K562 (cell line): Measurements from ENCODE around the gene FMNL1. TPM values are rescaled to one million over a fixed set of nuclear protein-coding genes. Genes with fewer than 3 reads are reported as not detected.
A peak's percentile ranks its signal among the peaks of the same experiment; 100 is the strongest.

Experiments
- ATAC-seq: fragments of 200-7000 bp; cut with Tn5 transposase; 3 replicates; pipeline ENCODE4 v1.9.1; 2020; ENCODE audit warnings: moderate library complexity
- BruUV-seq: library from RNA; stranded (reverse); fragments of 400-500 nt; replicated peaks from 2 replicates; lab custom pipeline; 2021; lab: Mats Ljungman, UMichigan
- CTCF ChIA-PET: fragments of 300-600 bp; formaldehyde crosslinking; extraction: SDS; loops from one replicate; lab custom pipeline; 2021; ENCODE audit warnings: low intra/inter-chr PET ratio; lab: Yijun Ruan, JAX
- POLR2A ChIA-PET: fragments of 300-600, 350-650 bp; sonication (Branson Sonifier 250); formaldehyde crosslinking; extraction: SDS; loops from one replicate; lab custom pipeline; 2021; ENCODE audit warnings: antibody characterized with exemption, inconsistent platforms; lab: Yijun Ruan, JAX
- DNase-seq, 4 experiments: peaks; one replicate each; pipeline versions ENCODE4 v3.0.0 to v3.0.0-alpha.2; 2011 to 2018; ENCODE audit warnings: low spot score in 3 of 4, mixed read lengths in 3 of 4; ENCODE audit errors: extremely low read depth in 1 of 4
- FAIRE-seq: peaks from 2 replicates; lab custom pipeline; 2011; peaks lifted over from hg19 to GRCh38; lab: Jason Lieb, UNC
- H2AFZ ChIP-seq: 2 replicates; pipeline ENCODE4 v1.6.0; 2011; ENCODE audit warnings: low read depth, low read length, control low read depth, inconsistent platforms
- H3K27ac ChIP-seq: fragments of 200-600 bp; 3 replicates; pipeline ENCODE4 v1.8.0; 2011; ENCODE audit warnings: low read depth, mild to moderate bottlenecking, control low read depth, inconsistent platforms, low read length, moderate library complexity, mixed read lengths; ENCODE audit errors: extremely low read depth
- H3K27me3 ChIP-seq, 2 experiments: fragments of 300-600 bp in 1 of 2; 2 replicates in 1 of 2; 3 replicates in 1 of 2; pipeline versions ENCODE4 v1.6.0 to v1.8.0; 2011; ENCODE audit warnings: inconsistent platforms in 2 of 2, low read length in 2 of 2, mild to moderate bottlenecking in 1 of 2, mixed read lengths in 1 of 2, moderate library complexity in 1 of 2; ENCODE audit not compliant: control insufficient read depth in 2 of 2, insufficient read depth in 2 of 2
- H3K36me3 ChIP-seq: fragments of 300-600 bp; 3 replicates; pipeline ENCODE4 v1.8.0; 2011; ENCODE audit warnings: mild to moderate bottlenecking, low read length, inconsistent platforms; ENCODE audit not compliant: control insufficient read depth, insufficient read depth
- H3K4me1 ChIP-seq, 2 experiments: fragments of 200-600 bp in 1 of 2; replicated peaks in 1 of 2; 2 replicates in 1 of 2; 3 replicates in 1 of 2; pipeline versions ENCODE4 v1.5.1 to v1.8.0; 2011; ENCODE audit warnings: inconsistent platforms in 2 of 2, low read length in 2 of 2, mild to moderate bottlenecking in 1 of 2, mixed read lengths in 1 of 2, moderate library complexity in 1 of 2; ENCODE audit not compliant: control insufficient read depth in 2 of 2, insufficient read depth in 2 of 2
- H3K4me2 ChIP-seq: 2 replicates; pipeline ENCODE4 v1.6.1; 2011; ENCODE audit warnings: low read length, control low read depth, inconsistent platforms, mixed read lengths; ENCODE audit not compliant: insufficient read depth
- H3K4me3 ChIP-seq: fragments of 200-600 bp; sonication (generic), shearing (Covaris generic); 2 replicates; pipeline ENCODE4 v1.5.1; 2016; ENCODE audit warnings: control low read depth, inconsistent platforms
- H3K79me2 ChIP-seq: fragments of 200-600 bp; 3 replicates; pipeline ENCODE4 v1.8.0; 2011; ENCODE audit warnings: low read length, inconsistent platforms; ENCODE audit not compliant: control insufficient read depth, insufficient read depth
- H3K9ac ChIP-seq, 2 experiments: 2 replicates each; pipeline versions ENCODE4 v1.6.0 to v1.6.1; 2011; ENCODE audit warnings: low read depth in 2 of 2, low read length in 2 of 2, control low read depth in 1 of 2, inconsistent platforms in 1 of 2, mild to moderate bottlenecking in 1 of 2, mixed read lengths in 1 of 2; ENCODE audit not compliant: insufficient read depth in 1 of 2
- H3K9me1 ChIP-seq: one replicate; pipeline ENCODE4 v1.6.0; 2011; ENCODE audit warnings: inconsistent platforms, mild to moderate bottlenecking, low read length, moderate library complexity; ENCODE audit not compliant: control insufficient read depth, insufficient read depth
- H3K9me3 ChIP-seq: replicated peaks from 2 replicates; pipeline ENCODE4 v1.5.1; 2011; ENCODE audit warnings: low read depth, low read length, inconsistent platforms; ENCODE audit not compliant: control insufficient read depth, insufficient read depth
- H4K20me1 ChIP-seq: replicated peaks from 2 replicates; pipeline ENCODE4 v1.6.1; 2011; ENCODE audit warnings: low read length, inconsistent platforms, mixed read lengths; ENCODE audit not compliant: control insufficient read depth, insufficient read depth
- GATAD2B ChIP-seq: fragments of 450-650 bp; IDR thresholded peaks from 2 replicates; pipeline ENCODE4 v1.6.1; 2017; ENCODE audit warnings: mild to moderate bottlenecking, borderline replicate concordance
- HSF4 ChIP-seq: fragments of 250-450 bp; sonication (Bioruptor Pico); IDR thresholded peaks from 2 replicates; pipeline ENCODE4 v2.1.2; 2022; ENCODE audit warnings: mild to moderate bottlenecking, moderate library complexity, borderline replicate concordance
- PKNOX1 ChIP-seq: fragments of 450-650 bp; IDR thresholded peaks from 2 replicates; pipeline ENCODE4 v1.6.1; 2016
- ZNF175 ChIP-seq: fragments of 200-800 bp; sonication (Bioruptor generic); IDR thresholded peaks from 2 replicates; pipeline ENCODE4 v1.6.1; 2016; ENCODE audit warnings: low read depth, mild to moderate bottlenecking, missing genetic modification characterization, missing compliant biosample characterization
- WGBS: fragments of 100-300 bp; shearing (Covaris generic); methylation state at CpG from one replicate; pipeline ENCODE4 v1.1.6; 2016; ENCODE audit warnings: low coverage, mixed read lengths; ENCODE audit not compliant: insufficient coverage; ENCODE audit errors: missing lambda C conversion rate; 5-methylcytosine and 5-hydroxymethylcytosine counted together
- in situ Hi-C: fragments of 300-500 bp; cut with MboI; formaldehyde crosslinking; loops from 4 replicates; pipeline ENCODE4 v1.15.0; 2018; ENCODE audit warnings: inconsistent platforms, mixed read lengths
- intact Hi-C: fragments of 100-400 bp; cut with micrococcal nuclease; formaldehyde crosslinking; loops from 2 replicates; pipeline ENCODE4 v1.14.2; 2022
- polyA plus RNA-seq, 8 experiments: library from polyadenylated mRNA; depleted of rRNA in 4 of 8; stranded (reverse) in 5 of 8; unstranded in 3 of 8; fragments of >200 nt; fragmentation: Nextera tagmentation in 2 of 8; fragmentation: Illumina TruSeq in 1 of 8; extraction: Ambion mirVana in 2 of 8; extraction: Trizol in 1 of 8; gene quantifications; 2 replicates each; pipeline versions ENCODE4 v1.2.1 to v1.2.3, GENCODE V29; 2011 to 2014; ENCODE audit warnings: inconsistent platforms in 1 of 8, missing spikeins in 1 of 8
- total RNA-seq, 7 experiments: library from RNA; depleted of rRNA in 6 of 7; stranded (reverse); fragments of >200 nt in 6 of 7; fragmentation: Illumina TruSeq in 2 of 7; extraction: Trizol in 2 of 7; gene quantifications; 2 replicates each; pipeline versions ENCODE4 v1.2.1 to v1.2.3, GENCODE V29; 2011 to 2021; ENCODE audit warnings: low replicate concordance in 1 of 7

Gene FMNL1
- total and polyA plus RNA-seq, 9 of the 15 experiments (the other 6 are each of a cell fraction or from before 2014, with no cell fraction given) = 0.70 to 36.6 (median 7.7) TPM

- Histone ChIP-seq H3K36me3 (no peaks in the 10 kb centered on the region), H3K9me3 (no peaks in the 10 kb centered on the region), H3K27me3 (no peaks in the 10 kb centered on the region; a peak in 2 of 5 replicates), H3K9ac (no peak overlapping the region), H3K9me1 (no peaks in the 10 kb centered on the region), H4K20me1 (no peaks in the 10 kb centered on the region), H3K27ac (no peak overlapping the region), H2AFZ (no peak overlapping the region), H3K4me1 (no peaks in the 10 kb centered on the region), H3K4me3 (no peak overlapping the region), H3K4me2 (no peak overlapping the region), H3K79me2 (no peaks in the 10 kb centered on the region)
- in situ Hi-C loops (no loop called here), intact Hi-C loops (no loop called here)
- ATAC-seq = no peak
- ChIA-PET CTCF (no interaction called here), POLR2A (interaction anchor here (0.6 to 6.9 kb wide), 2 partner anchors 19 to 39 kb away, joined by 3 to 58 read pairs; partner anchors contain the start of gene HEXIM1)
- FAIRE-seq = no peak
- no peak for DNase-seq
- peak; percentile 61; the same call in 1 of the 2 replicates for TF ChIP-seq PKNOX1
- TF ChIP-seq ZNF175 = no peak
- TF ChIP-seq GATAD2B = no peak
- TF ChIP-seq HSF4 (CRISPR knock-in tag) = no peak
- 9% methylated on average over 2 of the region's 2 CpGs for WGBS
- no TSS peak for BruUV-seq
Observed at GRCh38 chr17:45189009-45189408, 32.7 kb upstream of the FMNL1 start.
